Measurements from ENCODE around the gene REX1BD. TPM values are rescaled to one million over a fixed set of nuclear protein-coding genes. Genes with fewer than 3 reads are reported as not detected.
"Not testable (repeated sequence)": the region's sequence is repeated elsewhere in the genome, so short reads cannot be mapped to it uniquely, and the experiment has no call there.

Gene REX1BD
- polyA plus RNA-seq, 1 experiment: 17.6 TPM

GRCh38 chr19:18589380-18590272 lies 1.0 kb downstream of the REX1BD start:
- POLR2A ChIA-PET: interaction anchor here (0.5 to 2.8 kb wide), 11 partner anchors 17 to 330 kb away, joined by 3 to 28 read pairs (median 5); partner anchors contain the start of genes COPE, DDX49, UBA52 and UPF1
- CTCF ChIA-PET: interaction anchor here (0.7 to 3.1 kb wide), 11 partner anchors 12 to 277 kb away, joined by 3 to 38 read pairs (median 5); partner anchors contain the start of genes KXD1 and UBA52
- H3K9me3 ChIP-seq (ENCODE audit: control insufficient read depth, insufficient read depth, low read length): no peaks in the 10 kb centered on the region
- TF ChIP-seq CTCF (IDR thresholded peaks at IDR 0.05; ENCODE audit: low read depth, low read length): 0 out of 2 replicates have a peak, but pooled peaks have one; percentile 12
- no peak for DNase-seq (ENCODE audit: low read depth, low spot score)
- H3K27me3 ChIP-seq (ENCODE audit: control insufficient read depth, insufficient read depth, low read length): no peaks in the 10 kb centered on the region
- H3K4me3 ChIP-seq (ENCODE audit: low read depth, low read length): peak overlapping the region; percentile 82
- peak overlapping the region; percentile 61 for H3K27ac ChIP-seq (ENCODE audit: low read depth, low read length)

- Histone ChIP-seq H3K27ac (ENCODE audit: low read depth, low read length) (no peak overlapping the region), H3K27me3 (ENCODE audit: control insufficient read depth, insufficient read depth, low read length) (no peaks in the 10 kb centered on the region), H3K9me3 (ENCODE audit: control insufficient read depth, insufficient read depth, low read length) (no peaks in the 10 kb centered on the region), H3K4me3 (ENCODE audit: low read depth, low read length) (peak overlapping the region; percentile 82; the same call in 1 of the 2 replicates)
- no peak for DNase-seq (ENCODE audit: low read depth, low spot score)
- ChIA-PET CTCF (interaction anchor here (1.3 to 3.1 kb wide), 2 partner anchors 82 to 258 kb away, joined by 3 to 38 read pairs; no protein-coding TSS in a partner anchor), POLR2A (interaction anchor here (0.9 to 1.4 kb wide), 2 partner anchors 327 to 329 kb away, joined by 4 to 7 read pairs; partner anchors contain the start of genes COPE and DDX49)
- TF ChIP-seq CTCF (IDR thresholded peaks at IDR 0.05; ENCODE audit: low read depth, low read length): peak; percentile 27; the same call in 1 of the 2 replicates
Measured at GRCh38 chr19:18590273-18591272, 2.0 kb downstream of the REX1BD start.

GRCh38 chr19:18591735-18592385 lies 3.3 kb downstream of the REX1BD start:
- DNase-seq (ENCODE audit: low read depth, low spot score): no peak
- Histone ChIP-seq H3K9me3 (ENCODE audit: control insufficient read depth, insufficient read depth, low read length) (peaks cover 3% of the 10 kb centered on the region; the same call in 1 of the 2 replicates), H3K27me3 (ENCODE audit: control insufficient read depth, insufficient read depth, low read length) (no peaks in the 10 kb centered on the region), H3K4me3 (ENCODE audit: low read depth, low read length) (no peak overlapping the region), H3K27ac (ENCODE audit: low read depth, low read length) (no peak overlapping the region)
- ChIA-PET POLR2A (no interaction called here), CTCF (interaction anchor here (1.0 to 2.6 kb wide), 3 partner anchors 81 to 256 kb away, joined by 3 to 7 read pairs (median 4); no protein-coding TSS in a partner anchor)
- no peak for TF ChIP-seq CTCF (IDR thresholded peaks at IDR 0.05; ENCODE audit: low read depth, low read length)

- ChIA-PET CTCF (interaction anchor here (0.5 to 2.6 kb wide), 6 partner anchors 47 to 415 kb away, joined by 3 to 50 read pairs (median 3); no protein-coding TSS in a partner anchor), POLR2A (interaction anchor here (0.5 kb wide), 1 partner anchor 62 kb away, joined by 3 read pairs; no protein-coding TSS in a partner anchor)
- H3K27me3 ChIP-seq (ENCODE audit: control insufficient read depth, insufficient read depth, low read length); H3K27ac ChIP-seq (ENCODE audit: low read depth, low read length); H3K9me3 ChIP-seq (ENCODE audit: control insufficient read depth, insufficient read depth, low read length); DNase-seq (ENCODE audit: low read depth, low spot score); H3K4me3 ChIP-seq (ENCODE audit: low read depth, low read length): not testable (repeated sequence)
Measured at GRCh38 chr19:18592732-18593131, 4.1 kb downstream of the REX1BD start.

Data from AG04450 (cell line).